GM19468 (cell line): ENCODE results near the gene PIP.
A peak's percentile ranks its signal among the peaks of the same experiment; 100 is the strongest.
"Not testable (repeated sequence)": the region's sequence is repeated elsewhere in the genome, so short reads cannot be mapped to it uniquely, and the experiment has no call there.

ENCODE experiments used
- ATAC-seq: cut with Tn5 transposase; IDR thresholded peaks from one replicate; pipeline ENCODE4 v1.9.1; 2021; ENCODE audit warnings: mild to moderate bottlenecking, moderate library complexity, moderate number of reproducible peaks; ENCODE audit not compliant: unreplicated experiment; ENCODE audit errors: extremely low read depth

PIP gene, protein sequence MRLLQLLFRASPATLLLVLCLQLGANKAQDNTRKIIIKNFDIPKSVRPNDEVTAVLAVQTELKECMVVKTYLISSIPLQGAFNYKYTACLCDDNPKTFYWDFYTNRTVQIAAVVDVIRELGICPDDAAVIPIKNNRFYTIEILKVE

GRCh38 chr7:143131781-143132180 is at the start of gene PIP:
Gene PIP (plus strand): TSS chr7:143132077. CDS start chr7:143132117, 40 bp downstream.
- ATAC-seq = no peak

- ATAC-seq = peak; percentile 26
These were observed 46.8 kb upstream of the PIP start for GRCh38 chr7:143085109-143085508.

- not testable (repeated sequence) for ATAC-seq
These were observed 46.3 kb upstream of the PIP start for GRCh38 chr7:143085610-143086009.

GRCh38 chr7:143088549-143089231 is 43.2 kb upstream of the PIP start:
- not testable (repeated sequence) for ATAC-seq

DNA sequence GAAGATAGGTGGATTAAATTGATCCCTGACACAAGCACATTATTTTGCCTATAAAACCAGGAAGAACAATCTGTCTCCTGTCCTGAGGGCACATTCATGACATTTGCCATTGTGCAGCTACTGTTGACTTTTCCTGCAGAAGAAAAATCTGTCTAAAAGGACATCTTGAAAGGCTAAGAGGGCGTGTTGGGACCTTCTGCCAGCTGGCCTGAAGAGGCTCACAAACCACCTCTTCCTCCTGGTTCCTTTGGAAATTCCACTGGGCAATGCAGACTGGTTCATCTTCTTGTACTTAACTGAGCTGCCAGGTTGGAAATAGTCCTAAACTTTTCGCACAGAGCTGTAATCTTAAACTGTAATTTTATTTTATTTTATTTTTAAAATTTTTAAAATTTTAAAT is 35.7 kb upstream of the PIP start:
- ATAC-seq = no peak

DNA sequence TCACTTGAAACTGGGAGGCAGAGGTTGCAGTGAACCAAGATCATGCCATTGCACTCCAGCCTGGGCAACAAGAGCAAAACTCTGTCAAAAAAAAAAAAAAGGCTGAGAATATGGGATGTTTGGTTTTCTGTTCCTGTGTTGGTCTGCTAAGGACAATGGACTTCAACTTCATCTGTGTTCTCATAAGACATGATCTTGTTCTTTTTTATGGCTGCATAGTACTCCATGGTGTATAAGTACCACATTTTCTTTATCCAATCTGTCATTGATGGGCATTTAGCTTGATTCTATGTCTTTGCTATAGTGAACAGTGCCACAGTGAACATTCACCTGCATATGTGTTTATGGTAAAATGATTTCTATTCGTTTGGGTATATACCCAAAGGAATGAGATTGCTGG is 32.3 kb upstream of the PIP start:
- not testable (repeated sequence) for ATAC-seq

GRCh38 chr7:143104759-143105158 is 27.1 kb upstream of the PIP start:
- no peak for ATAC-seq

DNA sequence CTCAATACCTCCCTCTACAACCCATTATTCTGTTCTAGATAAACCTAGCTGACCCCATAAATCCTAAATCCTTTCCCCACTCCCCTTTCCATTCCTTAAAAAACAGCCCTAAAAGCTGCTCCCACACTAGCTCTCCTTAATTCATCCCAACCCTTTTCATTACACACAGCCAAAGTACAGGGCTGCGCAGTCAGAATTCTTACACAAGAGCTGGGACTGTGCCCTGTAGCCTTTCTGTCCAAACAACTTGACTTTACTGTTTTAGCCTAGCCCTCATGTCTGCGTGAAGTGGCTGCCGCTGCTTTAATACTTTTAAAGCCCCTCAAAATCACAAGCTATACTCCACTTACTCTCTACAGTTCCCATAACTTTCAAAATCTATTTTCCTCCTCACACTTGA is 23.9 kb upstream of the PIP start:
- not testable (repeated sequence) for ATAC-seq

- ATAC-seq = no peak
These were observed 14.5 kb upstream of the PIP start for GRCh38 chr7:143117395-143117794.

DNA sequence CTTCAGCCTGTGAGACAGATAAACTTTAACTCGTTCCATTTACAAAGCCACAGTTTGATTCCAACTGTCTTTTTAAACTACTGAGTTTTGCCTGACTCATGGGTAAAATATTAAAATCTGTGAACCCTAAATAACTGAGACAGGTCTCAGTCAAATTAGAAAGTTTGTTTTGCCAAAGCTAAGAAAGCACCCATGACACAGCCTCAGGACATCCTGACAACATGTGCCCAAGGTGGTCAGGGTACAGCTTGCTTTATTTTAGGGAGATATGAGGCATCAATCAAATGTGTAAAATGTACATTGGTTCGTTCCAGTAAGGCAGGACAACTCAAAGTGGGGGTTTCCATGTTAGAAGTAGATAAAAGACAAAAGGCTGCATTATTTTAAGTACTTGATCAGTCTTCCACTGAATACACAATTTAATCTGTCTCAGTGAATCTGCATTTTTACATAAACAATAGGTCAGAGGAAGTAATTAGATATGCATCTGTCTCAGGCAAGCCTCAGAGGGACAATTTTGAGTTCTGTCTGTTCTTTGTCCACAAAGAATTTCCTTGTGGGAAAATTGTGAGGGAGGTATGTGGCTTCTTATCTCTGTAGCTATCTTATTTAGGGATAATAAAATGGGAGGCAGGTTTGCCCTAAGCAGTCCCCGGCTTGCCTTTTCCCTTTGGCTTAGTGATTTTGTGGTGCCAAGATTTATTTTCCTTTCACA is 11.0 kb upstream of the PIP start:
- no peak for ATAC-seq

DNA sequence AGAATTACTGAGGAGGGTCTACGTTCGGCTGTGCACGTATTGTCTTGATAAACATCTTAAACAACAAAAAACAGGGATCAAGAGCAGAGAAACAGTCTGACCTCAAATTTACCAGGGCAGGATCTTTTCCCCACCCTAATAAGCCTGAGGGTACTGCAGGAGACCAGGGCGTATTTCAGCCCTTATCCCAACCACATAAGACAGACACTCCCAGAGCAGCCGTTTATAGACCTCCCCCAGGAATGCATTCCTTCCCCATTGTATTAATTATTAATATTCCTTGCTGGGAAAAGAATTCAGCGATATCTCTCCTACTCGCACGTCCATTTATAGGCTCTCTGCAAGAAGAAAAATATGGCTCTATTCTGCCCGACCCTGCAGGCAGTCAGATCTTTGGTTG is 8.6 kb upstream of the PIP start:
- ATAC-seq = not testable (repeated sequence)

GRCh38 chr7:143126146-143126545 is 5.7 kb upstream of the PIP start:
- no peak for ATAC-seq

DNA sequence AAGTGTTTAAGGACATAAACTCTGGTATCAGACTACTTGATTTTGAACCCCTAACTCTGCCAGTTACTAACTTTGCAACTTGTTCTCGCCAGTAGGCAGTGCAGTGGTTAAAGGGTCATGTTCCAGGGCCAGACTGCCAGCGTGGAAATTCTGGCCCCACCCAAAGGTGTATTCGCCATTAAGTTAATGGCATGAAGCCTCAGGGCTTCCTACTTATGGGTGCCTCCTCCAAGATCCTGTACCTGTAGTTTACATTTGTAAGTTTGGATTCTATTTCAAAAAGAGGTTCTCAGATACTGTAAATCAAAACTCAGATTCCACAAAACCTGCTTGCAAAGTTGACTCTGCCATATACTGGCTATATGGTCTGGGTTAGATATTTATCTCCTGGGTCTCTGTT is 2.8 kb upstream of the PIP start:
- ATAC-seq = no peak

DNA sequence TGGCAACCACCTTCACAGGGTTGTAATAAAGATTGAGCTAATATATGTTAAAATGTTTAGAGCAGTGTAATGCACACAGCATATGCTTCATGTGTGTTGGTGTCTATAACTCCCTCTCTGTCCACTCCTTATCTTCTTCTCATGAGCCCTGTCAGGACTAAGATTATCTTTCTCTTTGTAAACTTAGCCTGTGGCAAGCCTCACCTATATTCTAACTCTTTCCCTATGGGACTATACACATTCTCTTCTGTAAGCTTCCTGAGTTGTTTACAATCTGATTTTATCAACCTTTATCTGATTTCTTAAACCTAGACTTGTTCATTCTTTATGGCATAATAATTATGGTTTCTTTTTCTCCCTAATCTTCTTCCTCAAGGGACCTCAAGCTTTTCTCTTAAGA is 2.4 kb upstream of the PIP start:
- ATAC-seq = no peak

DNA sequence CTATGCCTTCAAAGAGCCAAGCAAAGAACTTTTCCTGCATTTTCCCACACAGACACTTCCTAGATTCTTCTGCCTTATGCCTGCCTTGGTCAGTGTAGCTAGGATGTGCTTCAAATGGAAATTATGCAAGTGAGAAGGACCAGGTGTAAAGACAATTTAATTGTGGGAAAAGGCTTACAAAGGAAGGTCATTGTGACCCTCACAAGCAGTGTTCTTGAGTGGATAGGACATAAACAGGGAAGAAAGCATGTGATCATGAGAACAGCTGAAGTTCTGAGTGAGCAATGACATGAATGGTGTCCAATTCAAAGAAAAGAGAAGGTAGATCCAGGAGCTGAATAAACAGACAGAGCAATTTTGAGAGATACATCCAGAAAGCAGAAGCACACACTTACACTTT is 1.3 kb upstream of the PIP start:
- ATAC-seq = no peak

DNA sequence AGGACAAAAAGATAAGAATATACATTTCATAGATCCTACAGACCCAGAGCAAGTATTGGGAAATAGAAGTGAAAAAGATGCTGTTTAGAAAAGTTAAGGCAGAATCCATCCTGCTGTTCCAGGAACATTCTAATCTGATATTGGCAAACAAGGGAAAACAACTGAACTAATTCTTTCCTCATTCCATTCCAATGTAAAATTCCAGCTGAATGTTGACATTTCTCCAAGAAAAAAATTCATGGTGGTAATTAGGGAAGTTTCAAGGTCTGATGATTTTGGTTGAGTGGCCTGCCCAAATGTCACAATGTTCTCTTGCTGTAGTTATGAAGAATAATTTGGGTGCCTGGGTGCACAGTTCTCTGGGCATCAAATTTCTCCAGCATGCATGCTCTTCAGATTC is 15.2 kb downstream of the PIP start:
- ATAC-seq = no peak

DNA sequence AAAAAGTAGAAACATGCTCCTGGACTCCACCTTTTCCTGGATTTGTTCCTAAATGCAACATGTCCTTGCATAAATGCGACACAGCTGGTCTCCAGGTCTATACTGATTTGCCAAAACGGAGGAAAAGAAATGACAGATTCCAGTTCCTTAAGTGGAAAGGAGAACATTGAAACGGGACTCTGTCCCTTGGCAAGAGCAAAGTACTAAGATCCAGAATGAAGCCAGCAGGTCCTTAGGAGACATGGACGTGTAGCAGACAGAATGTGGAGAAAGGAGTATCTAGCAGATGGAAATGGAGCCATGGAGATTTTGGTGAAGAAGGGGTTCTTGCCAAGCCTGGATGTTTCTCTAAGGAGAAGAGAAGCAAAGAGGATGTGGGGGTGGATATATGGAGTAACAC is 16.2 kb downstream of the PIP start:
- ATAC-seq = no peak

GRCh38 chr7:143148651-143149050 is 16.8 kb downstream of the PIP start:
- ATAC-seq = no peak

GRCh38 chr7:143150696-143151095 is 18.8 kb downstream of the PIP start:
- ATAC-seq = not testable (repeated sequence)

GRCh38 chr7:143158617-143159016 is 26.7 kb downstream of the PIP start:
- not testable (repeated sequence) for ATAC-seq

DNA sequence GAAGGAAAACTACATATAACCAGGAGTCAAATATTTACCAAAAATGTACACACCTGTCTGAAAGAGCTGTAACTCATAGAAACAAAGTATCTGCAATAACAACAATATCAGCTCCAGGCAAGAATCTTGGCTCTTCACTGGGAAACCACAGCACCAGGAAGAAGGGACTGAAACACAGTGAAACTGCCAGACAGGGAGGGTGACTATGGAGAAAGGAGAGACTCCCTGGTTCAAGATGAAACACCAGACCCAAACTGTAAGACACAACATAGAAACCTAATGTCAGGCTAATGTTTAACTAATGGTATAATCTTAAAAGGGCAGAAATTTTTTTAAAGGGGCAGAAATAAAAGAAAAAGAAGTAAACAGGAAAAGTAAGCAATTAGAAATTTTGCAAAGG is 39.8 kb downstream of the PIP start:
- ATAC-seq = no peak

- no peak for ATAC-seq
These were observed 40.5 kb downstream of the PIP start for GRCh38 chr7:143172354-143172753.
